H9 (cell line): ENCODE data around the gene OR10A4. TPM values are rescaled to one million over a fixed set of nuclear protein-coding genes. Genes with fewer than 3 reads are reported as not detected.

Experiments used
- DNase-seq: peaks from one replicate; pipeline ENCODE4 v3.0.0-alpha.2; 2017
- H2AFZ ChIP-seq: one replicate; pipeline ENCODE4 v1.6.1; 2013; ENCODE audit warnings: mild to moderate bottlenecking, low read length, control low read depth, moderate library complexity
- H2AK5ac ChIP-seq: 2 replicates; pipeline ENCODE4 v1.6.1; 2013; ENCODE audit warnings: low read length, control low read depth, mixed read lengths; ENCODE audit not compliant: insufficient read length
- H2BK120ac ChIP-seq: one replicate; pipeline ENCODE4 v1.6.1; 2013; ENCODE audit warnings: low read depth, mild to moderate bottlenecking, low read length, control low read depth, inconsistent platforms; ENCODE audit not compliant: poor library complexity, severe bottlenecking
- H2BK12ac ChIP-seq: 2 replicates; pipeline ENCODE4 v1.6.1; 2013; ENCODE audit warnings: low read length, control low read depth, mixed read lengths, low read depth; ENCODE audit not compliant: insufficient read length
- H2BK15ac ChIP-seq: 2 replicates; pipeline ENCODE4 v1.6.1; 2013; ENCODE audit warnings: low read depth, low read length, control low read depth
- H2BK20ac ChIP-seq: one replicate; pipeline ENCODE4 v1.6.1; 2013; ENCODE audit warnings: low read depth, mild to moderate bottlenecking, low read length, control low read depth, inconsistent platforms; ENCODE audit not compliant: poor library complexity, severe bottlenecking
- H2BK5ac ChIP-seq: 2 replicates; pipeline ENCODE4 v1.6.1; 2013; ENCODE audit warnings: low read length, control low read depth, mixed read lengths; ENCODE audit not compliant: insufficient read length
- H3K14ac ChIP-seq: 2 replicates; pipeline ENCODE4 v1.6.1; 2013; ENCODE audit warnings: low read length, control low read depth; ENCODE audit not compliant: insufficient read depth
- H3K18ac ChIP-seq: 2 replicates; pipeline ENCODE4 v1.6.1; 2013; ENCODE audit warnings: low read depth, mild to moderate bottlenecking, mixed read lengths, low read length, control low read depth; ENCODE audit not compliant: insufficient read length
- H3K23ac ChIP-seq: 2 replicates; pipeline ENCODE4 v1.6.1; 2013; ENCODE audit warnings: low read length, control low read depth, mixed read lengths, low read depth; ENCODE audit not compliant: insufficient read length
- H3K23me2 ChIP-seq: 2 replicates; pipeline ENCODE4 v1.6.1; 2013; ENCODE audit warnings: low read depth, mild to moderate bottlenecking, mixed read lengths, low read length, control low read depth; ENCODE audit not compliant: insufficient read length, poor library complexity, severe bottlenecking
- H3K27ac ChIP-seq: 2 replicates; pipeline ENCODE4 v1.5.1; 2013; ENCODE audit warnings: low read length, control low read depth, mixed read lengths, low read depth; ENCODE audit not compliant: insufficient read length
- H3K27me3 ChIP-seq: 2 replicates; pipeline ENCODE4 v1.6.1; 2013; ENCODE audit warnings: low read length, control low read depth, inconsistent platforms; ENCODE audit not compliant: insufficient read depth
- H3K4ac ChIP-seq: 2 replicates; pipeline ENCODE4 v1.6.1; 2013; ENCODE audit warnings: low read depth, mild to moderate bottlenecking, control low read depth, inconsistent platforms, low read length, moderate library complexity
- H3K4me1 ChIP-seq: 2 replicates; pipeline ENCODE4 v1.6.1; 2013; ENCODE audit warnings: low read length, control low read depth, inconsistent platforms; ENCODE audit not compliant: insufficient read depth
- H3K4me2 ChIP-seq: 2 replicates; pipeline ENCODE4 v1.6.1; 2013; ENCODE audit warnings: low read length, control low read depth, mixed read lengths; ENCODE audit not compliant: insufficient read length, insufficient read depth
- H3K56ac ChIP-seq: 2 replicates; pipeline ENCODE4 v1.6.1; 2013; ENCODE audit warnings: low read depth, mild to moderate bottlenecking, mixed read lengths, low read length, control low read depth; ENCODE audit not compliant: insufficient read length
- H3K79me1 ChIP-seq: 2 replicates; pipeline ENCODE4 v1.6.1; 2013; ENCODE audit warnings: low read depth, mild to moderate bottlenecking, moderate library complexity, low read length, control low read depth, inconsistent platforms; ENCODE audit not compliant: insufficient read depth, poor library complexity, severe bottlenecking
- H3K79me2 ChIP-seq: 2 replicates; pipeline ENCODE4 v1.6.1; 2013; ENCODE audit warnings: low read length, control low read depth, inconsistent platforms; ENCODE audit not compliant: insufficient read depth
- H3K9ac ChIP-seq: 2 replicates; pipeline ENCODE4 v1.6.1; 2013; ENCODE audit warnings: low read length, control low read depth, mixed read lengths; ENCODE audit not compliant: insufficient read length; ENCODE audit errors: extremely low read depth
- H3K9me3 ChIP-seq: one replicate; pipeline ENCODE4 v1.6.1; 2013; ENCODE audit warnings: low read depth, low read length, inconsistent platforms; ENCODE audit not compliant: control insufficient read depth
- H3T11ph ChIP-seq: one replicate; pipeline ENCODE4 v1.6.1; 2013; ENCODE audit warnings: mild to moderate bottlenecking, low read length, control low read depth, inconsistent platforms
- H4K20me1 ChIP-seq: one replicate; pipeline ENCODE4 v1.6.1; 2013; ENCODE audit not compliant: control insufficient read depth, insufficient read length, insufficient read depth
- H4K5ac ChIP-seq: 2 replicates; pipeline ENCODE4 v1.6.1; 2013; ENCODE audit warnings: low read depth, mild to moderate bottlenecking, mixed read lengths, low read length, control low read depth; ENCODE audit not compliant: insufficient read length
- H4K8ac ChIP-seq: replicated peaks from 2 replicates; pipeline ENCODE4 v1.6.1; 2013; ENCODE audit warnings: low read length, control low read depth, mixed read lengths, low read depth; ENCODE audit not compliant: insufficient read length
- H4K91ac ChIP-seq: 2 replicates; pipeline ENCODE4 v1.6.1; 2013; ENCODE audit warnings: low read depth, mild to moderate bottlenecking, moderate library complexity, mixed read lengths, low read length, control low read depth; ENCODE audit not compliant: insufficient read length
- H3K27ac Mint-ChIP-seq, 3 experiments: 2 replicates in 2 of 3; 3 replicates in 1 of 3; pipeline ENCODE4 v1.8.0; 2020 to 2021; ENCODE audit warnings: mixed read lengths in 3 of 3, mild to moderate bottlenecking in 1 of 3, moderate library complexity in 1 of 3
- H3K27me3 Mint-ChIP-seq: 2 replicates; pipeline ENCODE4 v1.8.0; 2021; ENCODE audit warnings: low read depth, mild to moderate bottlenecking, moderate library complexity, mixed read lengths
- H3K36me3 Mint-ChIP-seq, 3 experiments: 2 replicates in 2 of 3; 3 replicates in 1 of 3; pipeline ENCODE4 v1.8.0; 2020 to 2021; ENCODE audit warnings: low read depth in 3 of 3, mixed read lengths in 3 of 3; ENCODE audit not compliant: insufficient read depth in 1 of 3
- H3K4me1 Mint-ChIP-seq, 2 experiments: 2 replicates each; pipeline ENCODE4 v1.8.0; 2020; ENCODE audit warnings: mixed read lengths in 2 of 2
- H3K4me3 Mint-ChIP-seq, 2 experiments: 2 replicates in 1 of 2; 3 replicates in 1 of 2; pipeline ENCODE4 v1.8.0; 2020 to 2021; ENCODE audit warnings: mild to moderate bottlenecking in 2 of 2, mixed read lengths in 2 of 2, moderate library complexity in 1 of 2
- H3K9me3 Mint-ChIP-seq, 2 experiments: 2 replicates in 1 of 2; 3 replicates in 1 of 2; pipeline ENCODE4 v1.8.0; 2020; ENCODE audit warnings: mild to moderate bottlenecking in 2 of 2, mixed read lengths in 2 of 2, moderate library complexity in 1 of 2
- WGBS: extraction: QIAGEN DNeasy Blood & Tissue Kit; methylation state at CpG from one replicate; pipeline ENCODE4 v1.1.7; 2013; ENCODE audit warnings: missing lambda C conversion rate, low lambda C conversion rate, mixed read lengths; ENCODE audit not compliant: insufficient read length; ENCODE audit errors: extremely low coverage; 5-methylcytosine and 5-hydroxymethylcytosine counted together
- total RNA-seq: library from RNA; stranded (reverse); gene quantifications from 2 replicates; pipeline ENCODE4 v1.2.1, GENCODE V29; 2021
- TF ChIP-seq, protein P1 (sequence below): fragments of 200-600 bp; sonication (generic); conservative IDR thresholded peaks from 3 replicates; pipeline ENCODE4 v1.8.0; 2021; ENCODE audit warnings: antibody characterized with exemption, mild to moderate bottlenecking

The OR10A4 gene
- total RNA-seq, 1 experiment from 2014 or later = not detected

DNA sequence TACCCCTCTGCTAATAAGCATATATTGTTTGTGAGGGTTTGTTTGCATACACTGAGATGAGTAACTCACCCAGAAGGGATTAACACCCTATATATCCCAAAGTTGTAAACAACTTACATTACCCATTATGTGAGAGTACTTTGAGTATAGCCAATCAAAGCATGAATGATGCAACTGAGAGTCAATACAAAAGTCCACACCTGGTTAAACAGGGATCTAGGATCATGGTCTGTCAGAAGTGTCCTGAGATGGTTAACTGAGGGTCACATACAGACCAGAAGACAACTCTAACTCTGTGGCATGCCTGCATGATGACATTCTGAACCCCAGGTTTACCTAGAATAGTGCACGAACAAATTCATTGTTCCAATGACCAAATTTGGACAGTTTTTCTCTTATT, 48.3 kb upstream of the OR10A4 start:
- Histone ChIP-seq H3K9me3 (no peaks in the 10 kb centered on the region), H2BK5ac (no peak overlapping the region), H4K91ac (no peak overlapping the region), H2BK12ac (no peak overlapping the region), H4K20me1 (no peaks in the 10 kb centered on the region), H3T11ph (no peak overlapping the region), H3K79me2 (no peaks in the 10 kb centered on the region), H2BK120ac (no peak overlapping the region), H3K14ac (no peak overlapping the region), H2AK5ac (no peak overlapping the region), H3K56ac (no peak overlapping the region), H3K23ac (no peak overlapping the region), H2AFZ (no peak overlapping the region), H3K18ac (no peak overlapping the region), H4K5ac (no peak overlapping the region), H2BK15ac (no peak overlapping the region), H3K27me3 (no peaks in the 10 kb centered on the region), H3K27ac (no peak overlapping the region), H3K4me2 (no peak overlapping the region), H3K4me1 (no peaks in the 10 kb centered on the region), H3K23me2 (no peaks in the 10 kb centered on the region), H4K8ac (no peak overlapping the region), H3K4ac (no peak overlapping the region), H3K79me1 (no peaks in the 10 kb centered on the region), H3K9ac (no peak overlapping the region), H2BK20ac (no peak overlapping the region)
- no CpG with 5 or more reads among the region's 1 CpG for WGBS
- Mint-ChIP-seq H3K4me3 (no peak overlapping the region), H3K27ac (no peak overlapping the region; a peak in 1 of 7 replicates), H3K4me1 (peaks cover 0 to 2% of the 10 kb centered on the region in 2 experiments; a peak in 1 of 4 replicates), H3K36me3 (no peaks in the 10 kb centered on the region; a peak in 1 of 7 replicates), H3K27me3 (no peaks in the 10 kb centered on the region), H3K9me3 (no peaks in the 10 kb centered on the region)
- TF ChIP-seq, protein P1, sequence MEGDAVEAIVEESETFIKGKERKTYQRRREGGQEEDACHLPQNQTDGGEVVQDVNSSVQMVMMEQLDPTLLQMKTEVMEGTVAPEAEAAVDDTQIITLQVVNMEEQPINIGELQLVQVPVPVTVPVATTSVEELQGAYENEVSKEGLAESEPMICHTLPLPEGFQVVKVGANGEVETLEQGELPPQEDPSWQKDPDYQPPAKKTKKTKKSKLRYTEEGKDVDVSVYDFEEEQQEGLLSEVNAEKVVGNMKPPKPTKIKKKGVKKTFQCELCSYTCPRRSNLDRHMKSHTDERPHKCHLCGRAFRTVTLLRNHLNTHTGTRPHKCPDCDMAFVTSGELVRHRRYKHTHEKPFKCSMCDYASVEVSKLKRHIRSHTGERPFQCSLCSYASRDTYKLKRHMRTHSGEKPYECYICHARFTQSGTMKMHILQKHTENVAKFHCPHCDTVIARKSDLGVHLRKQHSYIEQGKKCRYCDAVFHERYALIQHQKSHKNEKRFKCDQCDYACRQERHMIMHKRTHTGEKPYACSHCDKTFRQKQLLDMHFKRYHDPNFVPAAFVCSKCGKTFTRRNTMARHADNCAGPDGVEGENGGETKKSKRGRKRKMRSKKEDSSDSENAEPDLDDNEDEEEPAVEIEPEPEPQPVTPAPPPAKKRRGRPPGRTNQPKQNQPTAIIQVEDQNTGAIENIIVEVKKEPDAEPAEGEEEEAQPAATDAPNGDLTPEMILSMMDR = no peak
- DNase-seq = no peak
